Endothelial cell of umbilical vein (primary cell): ENCODE data around the gene CTIF. TPM values are rescaled to one million over a fixed set of nuclear protein-coding genes. Genes with fewer than 3 reads are reported as not detected.

Experiments used
- BruUV-seq: library from RNA; stranded (reverse); fragments of 400-500 nt; replicated peaks from 2 replicates; lab custom pipeline; 2021; lab: Mats Ljungman, UMichigan
- CTCF ChIA-PET: fragments of 300-600, 350-600 bp; sonication (Branson Sonifier 250); formaldehyde crosslinking; loops from one replicate; lab custom pipeline; 2021; ENCODE audit warnings: antibody characterized with exemption, inconsistent platforms; lab: Charles Lee
- POLR2A ChIA-PET: fragments of 300-600, 350-600 bp; sonication (Branson Sonifier 250); formaldehyde crosslinking; loops from one replicate; lab custom pipeline; 2021; ENCODE audit warnings: antibody characterized with exemption, inconsistent platforms; lab: Charles Lee
- DNase-seq: peaks from one replicate; pipeline ENCODE4 v3.0.0-alpha.2; 2011; ENCODE audit warnings: low read depth, low spot score
- FAIRE-seq: peaks from 2 replicates; lab custom pipeline; 2011; peaks lifted over from hg19 to GRCh38; lab: Jason Lieb, UNC
- H2AFZ ChIP-seq: 2 replicates; pipeline ENCODE4 v1.6.0; 2012; ENCODE audit warnings: low read depth, low read length, control low read depth, inconsistent platforms
- H3K27ac ChIP-seq: 2 replicates; pipeline ENCODE4 v1.5.1; 2011; ENCODE audit warnings: low read depth, mild to moderate bottlenecking, control low read depth, low read length, moderate library complexity; ENCODE audit not compliant: insufficient read depth
- H3K27me3 ChIP-seq, 2 experiments: 2 replicates each; pipeline versions ENCODE4 v1.6.0 to v1.6.1; 2011; ENCODE audit warnings: low read length in 2 of 2, mixed read lengths in 1 of 2; ENCODE audit not compliant: control insufficient read depth in 2 of 2, insufficient read depth in 2 of 2
- H3K36me3 ChIP-seq, 2 experiments: 2 replicates in 1 of 2; 3 replicates in 1 of 2; pipeline ENCODE4 v1.5.1; 2011; ENCODE audit warnings: low read length in 2 of 2, mild to moderate bottlenecking in 1 of 2, moderate library complexity in 1 of 2; ENCODE audit not compliant: control insufficient read depth in 2 of 2, insufficient read depth in 2 of 2; ENCODE audit errors: extremely low read depth in 1 of 2
- H3K4me1 ChIP-seq: 3 replicates; pipeline ENCODE4 v1.5.1; 2011; ENCODE audit warnings: mild to moderate bottlenecking, low read length; ENCODE audit not compliant: control insufficient read depth, insufficient read depth; ENCODE audit errors: extremely low read depth
- H3K4me2 ChIP-seq: 2 replicates; pipeline ENCODE4 v1.6.1; 2011; ENCODE audit warnings: low read length, control low read depth, mixed read lengths; ENCODE audit not compliant: insufficient read depth
- H3K4me3 ChIP-seq, 3 experiments: fragments of 200-600 bp in 1 of 3; sonication (generic), shearing (Covaris generic) in 1 of 3; replicated peaks in 1 of 3; 2 replicates each; pipeline ENCODE4 v1.5.1; 2011 to 2016; ENCODE audit warnings: control low read depth in 3 of 3, low read length in 3 of 3, mild to moderate bottlenecking in 2 of 3, inconsistent platforms in 1 of 3, low read depth in 1 of 3, moderate library complexity in 1 of 3; ENCODE audit not compliant: insufficient read depth in 1 of 3
- H3K79me2 ChIP-seq: 2 replicates; pipeline ENCODE4 v1.6.0; 2012; ENCODE audit warnings: low read length, inconsistent platforms; ENCODE audit not compliant: control insufficient read depth, insufficient read depth
- H3K9ac ChIP-seq: replicated peaks from 2 replicates; pipeline ENCODE3; 2011; ENCODE audit warnings: low read length, control low read depth; ENCODE audit not compliant: insufficient read depth; ENCODE audit errors: extremely low read depth
- H3K9me1 ChIP-seq: replicated peaks from 3 replicates; pipeline ENCODE4 v1.6.0; 2011; ENCODE audit warnings: mild to moderate bottlenecking, low read length; ENCODE audit not compliant: control insufficient read depth, insufficient read depth; ENCODE audit errors: extremely low read depth
- H3K9me3 ChIP-seq: replicated peaks from 2 replicates; pipeline ENCODE4 v1.5.1; 2012; ENCODE audit warnings: low read length, inconsistent platforms; ENCODE audit not compliant: control insufficient read depth, insufficient read depth
- H4K20me1 ChIP-seq: replicated peaks from 2 replicates; pipeline ENCODE3; 2011; ENCODE audit warnings: mild to moderate bottlenecking, low read length; ENCODE audit not compliant: control insufficient read depth, insufficient read depth; ENCODE audit errors: extremely low read depth
- CTCF ChIP-seq, 2 donors: IDR thresholded peaks; 1 replicate in 1 of 2; 2 replicates in 1 of 2; pipeline ENCODE4 v1.5.1; 2011; ENCODE audit warnings: low read length in 2 of 2, mild to moderate bottlenecking in 2 of 2, moderate library complexity in 2 of 2, control low read depth in 1 of 2, inconsistent platforms in 1 of 2, low read depth in 1 of 2; ENCODE audit not compliant: insufficient read depth in 1 of 2; ENCODE audit errors: extremely low read depth in 1 of 2
- EZH2 ChIP-seq: IDR thresholded peaks from 2 replicates; pipeline ENCODE4 v1.6.1; 2012; ENCODE audit warnings: borderline replicate concordance, low read depth, mild to moderate bottlenecking, moderate library complexity, low read length, inconsistent platforms; ENCODE audit not compliant: severe bottlenecking
- FOS ChIP-seq: IDR thresholded peaks from 2 replicates; pipeline ENCODE4 v1.6.1; 2011; ENCODE audit warnings: mild to moderate bottlenecking, low read length, moderate library complexity, borderline replicate concordance; ENCODE audit not compliant: insufficient read depth
- GATA2 ChIP-seq: IDR thresholded peaks from 2 replicates; pipeline ENCODE4 v1.7.0; 2011; ENCODE audit warnings: low read depth, mild to moderate bottlenecking, moderate library complexity, mixed read lengths, low read length; ENCODE audit not compliant: insufficient read length, insufficient read depth
- JUN ChIP-seq: IDR thresholded peaks from 2 replicates; pipeline ENCODE4 v1.6.1; 2011; ENCODE audit warnings: borderline replicate concordance, low read depth; ENCODE audit not compliant: insufficient read length, insufficient read depth
- MYC ChIP-seq: IDR thresholded peaks from one replicate; pipeline ENCODE4 v1.6.1; 2011; ENCODE audit warnings: mild to moderate bottlenecking, low read depth, low read length
- POLR2A ChIP-seq: IDR thresholded peaks from 2 replicates; pipeline ENCODE4 v1.6.1; 2012; ENCODE audit warnings: low read depth, mild to moderate bottlenecking, control low read depth, low read length
- POLR2AphosphoS5 ChIP-seq: IDR thresholded peaks from 2 replicates; pipeline ENCODE4 v1.6.1; 2012; ENCODE audit warnings: low read depth, mild to moderate bottlenecking, control low read depth, low read length, moderate library complexity; ENCODE audit not compliant: insufficient read depth
- dilution Hi-C: fragments of 300-500 bp; cut with MboI; formaldehyde crosslinking; loops from one replicate; pipeline ENCODE4 v1.15.0; 2019; ENCODE audit warnings: low sequenced_read_pairs; ENCODE audit not compliant: extremely low pct_ligation_motif_present
- intact Hi-C: fragments of 100-400 bp; cut with micrococcal nuclease; formaldehyde crosslinking; loops from one replicate; pipeline ENCODE4 v1.10.0; 2022
- polyA plus RNA-seq, 4 experiments: library from polyadenylated mRNA; depleted of rRNA in 3 of 4; stranded (reverse) in 3 of 4; unstranded in 1 of 4; fragments of >200 nt; gene quantifications; 2 replicates each; pipeline versions ENCODE4 v1.2.1 to v1.2.3, GENCODE V29; 2011 to 2012; ENCODE audit warnings: missing spikeins in 1 of 4
- total RNA-seq: library from RNA; stranded (reverse); gene quantifications from 2 replicates; pipeline ENCODE4 v1.2.3, GENCODE V29; 2021
- TF ChIP-seq, protein P1 (sequence below): IDR thresholded peaks from 2 replicates; pipeline ENCODE4 v1.6.1; 2011; ENCODE audit not compliant: insufficient read depth, insufficient read length

The CTIF gene
- total and polyA plus RNA-seq, 2 donors (not counting 3 experiments of a cell fraction or from before 2014, with no cell fraction given) = 20.9 to 57.7 TPM

GRCh38 chr18:48600046-48600445 lies 61.2 kb downstream of the CTIF start:
- Histone ChIP-seq H3K4me3 (no peak overlapping the region), H3K9ac (no peak overlapping the region), H2AFZ (no peak overlapping the region), H3K9me1 (no peaks in the 10 kb centered on the region), H3K27me3 (no peaks in the 10 kb centered on the region), H3K4me1 (no peaks in the 10 kb centered on the region), H4K20me1 (no peaks in the 10 kb centered on the region), H3K4me2 (no peak overlapping the region), H3K9me3 (no peaks in the 10 kb centered on the region), H3K27ac (no peak overlapping the region), H3K36me3 (no peaks in the 10 kb centered on the region), H3K79me2 (no peaks in the 10 kb centered on the region)
- TF ChIP-seq POLR2AphosphoS5 (no peak), JUN (no peak), FOS (no peak), GATA2 (no peak), MYC (no peak), CTCF (IDR thresholded peaks at IDR 0.05; ENCODE audit: extremely low read depth in 1 of 2, insufficient read depth in 1 of 2, low read depth in 1 of 2, low read length in 2 of 2) (no peak), EZH2 (no peak), POLR2A (no peak)
- TF ChIP-seq, protein P1, sequence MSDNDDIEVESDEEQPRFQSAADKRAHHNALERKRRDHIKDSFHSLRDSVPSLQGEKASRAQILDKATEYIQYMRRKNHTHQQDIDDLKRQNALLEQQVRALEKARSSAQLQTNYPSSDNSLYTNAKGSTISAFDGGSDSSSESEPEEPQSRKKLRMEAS = no peak
- dilution Hi-C loops (no loop called here), intact Hi-C loops (no loop called here)
- ChIA-PET CTCF (interaction anchor here (1.1 to 1.5 kb wide), 3 partner anchors 13 to 125 kb away, joined by 3 to 5 read pairs (median 4); no protein-coding TSS in a partner anchor), POLR2A (no interaction called here)
- BruUV-seq = no TSS peak
- FAIRE-seq = no peak
- DNase-seq = no peak
